ENCODE data around the gene ANGEL1. TPM values are rescaled to one million over a fixed set of nuclear protein-coding genes. Genes with fewer than 3 reads are reported as not detected.

ANGEL1 gene
- total and polyA plus RNA-seq, 2 of the 8 experiments (the other 6 are each of a cell fraction or from before 2014, with no cell fraction given): 26.8 to 27.2 TPM

DNA sequence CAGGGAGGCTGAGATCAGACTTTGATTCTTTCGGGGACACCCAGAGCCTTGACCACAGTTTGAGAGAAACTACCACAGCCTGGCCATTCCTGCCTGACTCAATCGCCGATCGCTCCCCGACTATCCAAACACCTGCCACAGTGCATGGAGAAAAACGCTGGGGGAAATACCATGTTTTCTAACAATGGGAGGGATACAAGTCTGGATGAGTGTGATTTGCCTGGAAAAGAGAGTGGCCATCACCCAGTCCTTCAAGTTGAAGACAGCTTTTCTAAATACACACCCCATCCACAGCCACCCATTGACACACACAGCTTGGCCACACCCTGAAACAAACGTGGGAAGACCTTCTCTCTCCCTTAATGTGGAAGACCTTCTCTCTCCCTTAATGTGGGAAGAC, 58.1 kb downstream of the ANGEL1 start (continued):
- TF ChIP-seq RFX5 (IDR thresholded peaks at IDR 0.05; ENCODE audit: borderline replicate concordance, low read depth, low read length) (no peak), KDM4A (IDR thresholded peaks at IDR 0.05; ENCODE audit: low read depth, low read length, severe bottlenecking) (no peak)
- TF ChIP-seq, protein P1, sequence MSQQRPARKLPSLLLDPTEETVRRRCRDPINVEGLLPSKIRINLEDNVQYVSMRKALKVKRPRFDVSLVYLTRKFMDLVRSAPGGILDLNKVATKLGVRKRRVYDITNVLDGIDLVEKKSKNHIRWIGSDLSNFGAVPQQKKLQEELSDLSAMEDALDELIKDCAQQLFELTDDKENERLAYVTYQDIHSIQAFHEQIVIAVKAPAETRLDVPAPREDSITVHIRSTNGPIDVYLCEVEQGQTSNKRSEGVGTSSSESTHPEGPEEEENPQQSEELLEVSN (IDR thresholded peaks at IDR 0.05): no peak

All from H1 (cell line).